MV-4-11 (cell line): ENCODE results near the gene TLE4.
"Not testable (repeated sequence)": the region's sequence is repeated elsewhere in the genome, so short reads cannot be mapped to it uniquely, and the experiment has no call there.

ENCODE experiments used
- DNase-seq: peaks from one replicate; lab custom pipeline; 2025; lab: John Stamatoyannopoulos, UW

The TLE4 gene

DNA sequence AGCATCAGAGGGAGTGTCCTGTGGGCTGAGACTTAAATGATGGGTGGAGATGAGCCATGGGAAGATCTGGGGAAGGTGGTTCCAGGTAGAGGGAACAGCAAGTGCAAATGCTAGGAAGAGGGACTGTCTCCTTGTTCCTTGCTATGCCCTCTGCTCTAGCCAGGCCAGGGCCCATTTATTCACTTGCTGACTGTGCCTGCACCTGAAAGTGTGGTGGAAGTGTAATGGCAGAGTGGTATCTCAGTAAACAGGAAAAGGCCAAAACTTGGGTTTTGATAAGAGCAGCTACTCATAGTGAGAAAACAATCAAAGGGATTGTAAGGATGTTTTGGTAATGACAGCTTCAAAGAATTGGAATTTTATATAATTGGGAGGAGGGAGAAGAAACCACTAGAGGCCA is 32.4 kb downstream of the TLE4 start:
- no peak for DNase-seq

DNA sequence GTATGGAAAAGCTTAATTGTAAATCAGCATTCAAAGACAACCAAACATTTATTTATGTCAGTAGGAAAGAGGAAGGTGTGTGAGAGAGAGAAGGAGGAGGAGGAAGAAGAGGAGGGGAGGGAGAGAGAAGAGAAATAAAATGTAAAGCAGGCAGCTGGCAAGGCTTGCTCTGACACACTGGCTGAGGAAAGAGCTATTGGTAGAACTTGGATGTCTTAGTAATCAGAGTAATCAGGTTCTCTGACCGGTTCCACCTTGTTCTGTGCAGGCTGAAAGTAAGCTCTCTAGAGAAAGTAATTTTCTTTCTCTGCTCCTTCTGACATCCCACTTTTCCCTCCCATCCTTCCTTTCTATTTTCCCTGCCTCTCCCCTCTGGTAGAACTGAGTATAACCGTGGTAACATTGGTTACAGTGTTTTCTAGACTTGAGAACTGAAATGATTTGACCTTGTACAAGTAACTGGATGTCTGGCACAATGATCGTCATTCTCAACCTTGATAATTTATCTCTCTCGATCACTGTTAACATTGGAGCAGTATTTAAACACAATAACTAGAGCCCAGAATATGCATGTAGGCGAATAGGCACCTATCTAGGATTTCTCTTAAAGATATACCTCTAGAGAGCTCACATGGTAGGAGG is 33.3 kb downstream of the TLE4 start:
- DNase-seq: peak; percentile 9

- DNase-seq: not testable (repeated sequence)
These were observed 34.8 kb downstream of the TLE4 start for GRCh38 chr9:79606529-79606928.

GRCh38 chr9:79609468-79610018 is 37.8 kb downstream of the TLE4 start:
- no peak for DNase-seq

DNA sequence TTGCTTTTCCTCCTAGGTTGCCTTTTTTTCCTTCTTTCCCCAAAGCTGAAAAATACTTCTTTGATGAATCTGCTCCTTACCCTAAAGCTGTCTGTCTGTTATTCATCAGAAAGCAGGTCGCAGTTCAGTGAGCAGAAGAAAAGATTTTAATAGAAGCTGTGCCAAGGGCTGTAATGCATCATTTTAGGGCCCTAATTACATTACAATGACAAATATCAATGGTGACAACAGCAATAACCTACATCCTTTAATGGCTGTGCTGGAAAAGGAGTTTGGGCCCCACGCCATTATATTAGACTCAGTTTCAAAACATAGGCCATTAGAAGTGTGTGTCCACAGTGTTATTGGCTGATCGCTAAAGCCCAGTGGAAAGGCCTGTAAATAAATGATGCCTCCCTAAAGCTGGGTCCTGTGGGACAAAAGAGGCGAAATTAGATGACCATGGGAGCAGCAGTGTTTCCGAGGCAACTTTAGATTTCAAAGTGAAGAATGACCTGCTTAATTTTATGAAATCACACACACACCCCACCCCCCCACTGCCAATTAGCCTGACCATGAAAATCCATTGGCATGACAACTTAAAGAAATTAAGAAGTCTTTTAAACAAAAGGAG is 38.4 kb downstream of the TLE4 start:
- DNase-seq: no peak

DNA sequence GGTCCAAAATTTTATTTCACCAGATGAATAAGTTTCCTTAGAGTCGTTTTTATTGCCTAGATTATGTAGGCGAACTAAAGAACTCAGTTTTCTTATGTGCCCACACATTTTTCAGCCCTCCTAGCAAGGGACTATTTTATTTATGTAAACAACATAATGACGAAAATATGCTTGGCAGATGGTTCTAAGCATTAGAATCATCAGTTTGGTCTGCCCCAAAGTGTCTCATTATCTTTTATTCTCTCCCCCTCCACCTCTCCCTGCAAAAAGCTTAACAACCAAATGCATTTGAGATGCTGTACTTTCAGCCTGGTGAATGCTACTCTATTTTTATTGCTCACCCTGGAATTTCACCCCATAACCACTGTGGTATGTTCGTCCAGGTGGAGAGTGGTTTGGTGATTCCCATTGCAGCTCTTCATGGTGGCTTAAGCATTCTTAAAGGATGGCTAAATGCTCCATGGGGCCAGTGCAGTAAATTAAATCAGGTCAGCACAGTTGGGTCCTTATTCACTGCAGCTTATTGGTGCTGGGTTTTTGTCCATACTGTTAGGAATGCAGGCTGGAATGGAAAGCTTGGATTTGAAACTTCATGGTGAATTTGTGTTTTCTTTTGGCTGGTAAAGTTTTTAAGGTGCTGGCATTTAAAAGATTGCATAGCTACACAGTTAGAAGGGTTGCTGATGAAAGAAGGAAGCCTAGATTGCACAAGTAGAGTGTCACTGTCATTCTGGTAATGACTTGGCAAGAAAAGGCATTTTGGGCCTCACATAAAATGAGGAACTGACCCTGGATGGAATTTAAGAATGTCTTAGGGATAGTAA is 39.2 kb downstream of the TLE4 start:
- DNase-seq: peak; percentile 95

DNA sequence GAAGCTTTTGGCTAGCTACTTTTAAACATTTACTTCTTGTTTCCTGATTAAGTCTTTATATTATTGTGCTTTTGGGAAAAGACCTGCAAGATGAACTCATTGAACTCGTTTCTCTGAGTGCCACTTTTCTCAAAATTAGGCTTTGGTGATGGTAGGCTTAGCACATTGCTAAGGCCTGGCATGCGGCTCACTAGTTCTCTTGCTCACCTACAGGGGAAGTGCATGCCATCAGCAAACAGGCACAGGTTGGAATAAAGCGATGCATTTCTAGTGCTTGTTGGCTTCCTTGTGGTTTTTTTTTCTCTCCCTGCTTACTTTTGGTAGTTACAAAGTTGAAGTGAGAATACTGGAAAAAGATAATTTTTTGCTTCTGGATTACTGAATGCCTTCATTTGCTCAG is 41.4 kb downstream of the TLE4 start:
- no peak for DNase-seq

DNA sequence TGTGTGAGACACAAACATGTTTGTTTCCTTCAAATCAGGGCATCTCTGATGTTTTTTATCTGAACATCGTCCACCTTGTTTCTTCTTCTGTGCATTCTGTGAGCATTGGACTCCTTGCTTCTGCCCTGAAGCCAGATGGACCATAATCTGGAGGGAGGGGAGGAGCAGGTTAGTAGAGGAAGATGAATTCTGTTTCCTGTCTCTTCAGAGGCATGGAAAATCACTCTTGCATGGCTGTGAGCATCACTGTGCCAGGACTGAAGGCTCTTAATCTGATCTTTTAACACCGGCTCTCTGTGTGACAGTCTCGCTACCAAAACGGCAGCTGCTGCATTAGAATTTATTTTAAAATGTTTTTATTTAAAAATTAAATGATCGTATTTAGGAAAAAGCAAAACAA is 43.3 kb downstream of the TLE4 start:
- no peak for DNase-seq

DNA sequence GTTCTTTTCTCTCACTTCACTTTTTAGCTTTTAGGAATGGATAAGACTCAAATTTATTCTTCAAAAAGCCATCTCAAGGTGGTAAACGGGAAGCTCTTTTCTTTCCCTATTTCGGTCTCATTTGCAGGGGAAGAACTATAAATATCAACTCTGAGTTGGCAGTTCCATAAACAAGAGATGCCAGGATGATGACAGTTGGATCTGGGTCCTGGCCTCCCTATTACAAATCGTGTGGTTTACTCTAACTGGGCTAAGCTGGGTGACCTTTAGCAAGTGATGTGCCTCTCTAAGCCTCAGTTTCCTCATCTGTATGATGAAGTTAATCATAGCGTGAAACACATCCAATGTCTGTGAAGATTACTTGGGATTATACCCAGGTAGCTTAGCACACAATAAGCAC is 44.2 kb downstream of the TLE4 start:
- DNase-seq: peak; percentile 69

- DNase-seq: no peak
These were observed 45.2 kb downstream of the TLE4 start for GRCh38 chr9:79616971-79617370.

- no peak for DNase-seq
These were observed 45.6 kb downstream of the TLE4 start for GRCh38 chr9:79617395-79617794.

DNA sequence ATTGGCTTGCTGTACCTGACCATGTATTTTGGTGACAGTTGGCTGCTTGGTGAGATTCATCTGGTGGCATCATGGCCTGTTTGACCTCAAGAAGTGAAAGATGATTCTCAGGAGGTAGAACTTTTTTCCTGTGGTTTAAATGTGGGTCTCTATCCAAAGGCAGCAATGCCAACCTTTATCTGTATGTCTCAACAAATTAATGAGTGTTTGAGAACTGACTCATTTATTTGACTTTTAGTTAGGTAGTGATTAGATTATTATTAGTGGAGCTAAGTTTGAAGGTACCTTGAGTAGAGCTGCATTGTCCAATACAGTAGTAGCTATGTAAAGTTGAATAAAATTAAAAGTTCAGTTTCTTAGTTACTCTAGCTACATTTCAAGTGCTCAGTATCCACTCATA is 48.2 kb downstream of the TLE4 start:
- no peak for DNase-seq

GRCh38 chr9:79621916-79622575 is 50.3 kb downstream of the TLE4 start:
- no peak for DNase-seq

DNA sequence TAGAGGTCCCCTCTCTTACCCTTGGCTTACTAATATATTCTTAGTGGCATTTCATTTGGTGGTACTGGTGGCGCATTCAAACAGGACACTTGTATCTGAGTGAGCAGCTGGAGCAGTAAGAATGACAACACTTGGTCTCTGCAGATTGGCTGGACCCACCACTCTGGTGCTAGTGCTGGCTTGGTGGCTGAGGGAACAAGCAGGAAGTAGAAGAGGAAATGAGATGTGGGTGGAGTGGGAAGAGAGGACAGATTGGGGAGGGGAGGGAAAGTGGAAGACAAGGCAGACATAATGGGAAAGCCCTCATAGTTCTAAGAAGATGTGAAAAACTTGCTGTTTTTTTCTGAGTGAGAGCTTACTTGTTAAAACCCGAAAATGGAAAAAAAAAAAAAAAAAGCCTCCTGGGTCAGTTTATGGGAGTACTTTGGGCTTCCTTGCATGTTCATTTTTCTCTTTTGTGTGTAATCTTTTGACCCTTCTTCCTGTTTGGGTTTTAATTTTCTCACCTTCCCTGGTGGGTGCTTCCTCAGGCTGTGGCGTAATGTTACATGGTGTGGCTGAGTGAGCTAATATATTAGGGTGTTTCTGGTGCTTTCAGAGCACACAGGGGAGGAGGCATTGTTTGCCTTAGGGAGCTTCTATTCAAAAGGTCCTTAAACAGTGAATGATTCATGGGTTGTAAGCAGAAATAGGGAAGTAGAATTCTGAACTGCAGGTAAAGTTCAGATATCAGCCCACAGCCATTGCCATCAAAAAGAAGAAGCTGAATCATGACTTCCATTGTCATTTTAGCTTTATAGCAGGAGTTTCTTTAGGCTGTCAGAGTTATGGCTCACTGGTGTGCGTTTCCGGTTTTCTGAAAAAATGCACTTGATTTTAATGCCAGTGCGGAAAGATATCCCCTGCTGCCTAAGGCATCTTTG is 52.3 kb downstream of the TLE4 start:
- peak; percentile 89 for DNase-seq

DNA sequence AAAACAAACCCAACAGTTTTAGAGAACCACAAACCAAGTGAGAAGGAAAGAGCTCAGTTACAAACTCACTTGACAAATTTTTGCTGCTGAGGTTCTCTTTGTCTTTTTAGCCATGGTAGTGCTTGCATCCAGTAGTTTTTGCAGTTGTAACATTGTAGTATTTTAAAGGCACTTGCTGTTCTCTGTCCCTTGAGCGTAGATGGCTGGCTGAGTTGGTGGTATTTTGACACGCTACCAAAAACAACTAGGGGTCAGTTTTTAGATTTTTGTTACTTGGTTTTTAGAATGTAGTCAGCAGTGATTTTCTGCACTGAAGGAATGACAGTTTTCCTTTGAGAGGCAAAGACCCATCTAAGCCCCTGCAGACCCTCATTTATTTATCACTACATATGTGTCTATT is 58.0 kb downstream of the TLE4 start:
- no peak for DNase-seq

DNA sequence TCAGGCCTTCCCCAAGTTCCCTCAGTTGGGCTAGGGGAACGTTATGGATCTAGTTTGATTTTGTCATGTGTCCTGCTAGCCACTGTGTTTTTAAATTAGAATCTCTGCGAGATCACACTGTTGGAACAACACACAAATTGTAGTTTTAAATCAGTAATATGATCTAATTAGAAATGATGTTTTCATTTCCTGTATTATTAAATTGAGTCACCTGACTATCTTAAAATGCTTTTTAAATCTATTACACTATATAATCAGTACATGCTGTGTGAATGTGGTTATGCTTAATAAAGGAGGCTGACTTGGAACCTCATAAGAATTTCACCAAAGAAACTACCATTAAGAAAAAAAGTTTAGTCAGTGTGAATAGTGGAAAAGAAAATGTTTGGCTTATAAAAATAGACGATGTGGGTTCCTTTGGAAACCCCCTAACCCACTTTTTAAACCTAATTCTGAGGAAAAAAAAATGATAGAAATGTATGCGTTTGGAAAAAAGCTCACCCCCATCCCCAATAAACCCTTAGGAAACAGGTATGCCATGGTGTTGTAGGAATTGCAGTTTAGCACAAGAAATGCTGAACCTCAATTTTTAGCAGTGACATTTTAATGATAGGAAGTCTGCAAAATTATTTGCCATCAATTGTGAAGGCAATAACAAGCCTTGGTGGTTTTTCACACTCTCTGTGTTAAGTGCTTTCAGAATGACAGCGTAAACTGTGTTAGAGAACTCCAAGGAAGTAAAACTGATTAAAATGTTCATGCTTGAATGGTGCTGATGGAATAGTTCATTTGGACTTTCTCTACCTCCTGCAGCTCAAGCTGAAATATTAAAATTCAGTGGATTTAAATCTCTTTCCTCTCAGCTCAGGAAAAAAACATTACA is 59.0 kb downstream of the TLE4 start:
- no peak for DNase-seq

DNA sequence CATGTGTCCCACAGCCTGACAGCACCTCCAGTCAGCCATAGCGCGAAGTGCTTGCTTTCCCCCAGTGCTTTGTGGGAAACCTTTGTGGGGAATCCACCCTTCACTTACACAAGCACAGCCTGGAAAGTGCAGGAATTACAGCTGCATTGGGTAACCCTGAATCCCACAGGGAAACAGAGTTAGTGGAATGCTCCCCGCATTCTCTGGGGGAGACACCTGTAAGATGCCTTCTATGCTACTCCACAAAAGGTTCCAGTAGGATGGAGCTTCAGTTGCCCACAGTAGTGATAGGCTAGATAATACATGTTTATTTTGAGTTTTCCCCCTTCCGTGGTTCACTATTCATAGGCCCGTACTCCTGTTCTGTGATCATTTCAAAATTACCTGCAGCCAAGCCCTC is 60.3 kb downstream of the TLE4 start:
- DNase-seq: no peak

DNA sequence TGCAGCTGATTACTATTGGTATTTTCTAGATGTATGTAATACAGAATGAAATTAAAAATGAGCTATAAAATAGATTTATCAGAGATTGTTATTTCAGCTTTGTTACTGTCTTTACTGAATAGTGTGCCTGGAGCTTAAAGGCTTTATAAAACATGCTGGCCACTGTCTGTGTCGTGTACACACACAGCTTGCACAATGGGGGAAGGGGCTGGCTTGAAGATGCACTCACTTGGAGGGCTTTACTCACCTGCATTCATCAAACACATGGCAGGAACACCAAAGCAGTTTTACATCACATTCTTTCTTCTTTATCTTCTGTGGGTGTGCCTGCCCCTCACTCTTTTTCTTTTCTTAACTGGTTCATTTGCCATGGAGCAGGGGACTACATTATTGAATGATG is 60.9 kb downstream of the TLE4 start:
- no peak for DNase-seq

DNA sequence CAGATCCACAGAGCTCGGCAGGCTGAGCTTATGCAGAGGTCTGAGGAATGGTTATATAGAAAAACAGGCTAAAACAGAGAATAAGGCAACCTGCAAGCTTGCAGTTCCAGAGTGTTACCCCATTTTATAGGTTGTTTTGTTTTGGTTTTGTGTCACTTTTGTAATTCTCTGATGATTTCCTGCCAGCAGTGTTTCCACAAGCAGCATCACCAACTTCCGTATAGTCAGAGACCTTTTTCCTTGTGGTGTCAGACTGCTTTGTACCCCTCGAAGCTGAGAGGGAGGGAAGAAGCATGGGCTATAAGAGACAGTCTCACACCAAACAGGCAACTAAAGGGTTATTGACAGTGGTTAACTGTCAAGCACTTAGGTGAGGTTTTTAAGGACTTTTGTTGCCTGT is 61.8 kb downstream of the TLE4 start:
- DNase-seq: no peak

DNA sequence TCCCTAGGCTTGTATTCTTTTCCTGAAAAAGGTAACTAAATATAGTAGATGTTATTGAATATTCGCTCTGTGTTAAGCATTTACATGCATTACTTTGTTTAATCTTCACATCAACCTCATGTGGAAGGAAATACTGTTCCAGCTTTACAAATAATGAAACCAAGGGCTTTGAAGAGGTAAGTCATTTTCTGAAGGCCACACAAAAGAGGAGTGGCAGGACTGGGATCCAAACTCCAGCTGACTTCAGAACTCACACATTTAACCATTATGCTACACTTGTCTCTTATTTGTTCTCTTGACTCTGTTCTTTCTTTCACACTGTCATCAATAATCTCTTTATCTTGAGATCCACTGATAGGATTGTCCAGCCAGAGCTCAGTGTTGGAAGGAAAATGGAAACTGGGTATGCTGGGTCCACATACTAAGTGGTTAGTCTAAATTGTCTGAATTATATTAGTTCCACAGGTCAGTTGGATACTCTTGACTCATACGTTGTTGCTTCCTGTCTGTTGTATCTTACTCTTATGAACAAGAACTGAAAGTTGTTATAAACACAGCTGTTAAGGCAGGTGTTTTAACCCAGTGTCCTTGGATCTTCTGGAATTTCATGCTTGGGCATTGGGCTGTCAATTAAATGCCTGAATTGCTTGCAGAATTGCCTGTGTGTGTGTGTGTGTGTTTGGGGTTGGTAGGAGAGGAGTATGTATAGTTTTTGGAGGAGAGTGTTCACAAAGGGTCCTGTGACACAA is 65.6 kb downstream of the TLE4 start:
- peak; percentile 27 for DNase-seq
